Measurements from ENCODE around the gene GNAS. TPM values are rescaled to one million over a fixed set of nuclear protein-coding genes. Genes with fewer than 3 reads are reported as not detected.

GNAS gene
- total RNA-seq, 2 donors from 2014 or later: 1,032 to 1,202 TPM

GRCh38 chr20:58899512-58899911 is 47.0 kb downstream of the GNAS start:
- Histone ChIP-seq H3K27ac (no peak overlapping the region), H3K36me3 (peaks cover 14% of the 10 kb centered on the region), H3K27me3 (no peaks in the 10 kb centered on the region), H3K4me3 (no peak overlapping the region), H3K9me3 (no peaks in the 10 kb centered on the region), H3K4me1 (peaks cover 0 to 95% of the 10 kb centered on the region in 2 donors)
- TF ChIP-seq CTCF (IDR thresholded peaks at IDR 0.05): no peak
- no peak for DNase-seq (ENCODE audit: low spot score)

- H3K27me3 ChIP-seq: no peaks in the 10 kb centered on the region
- peaks cover 0 to 86% of the 10 kb centered on the region in 2 donors for H3K4me1 ChIP-seq
- H3K36me3 ChIP-seq: peaks cover 23% of the 10 kb centered on the region
- H3K4me3 ChIP-seq: no peak overlapping the region
- no peak overlapping the region for H3K27ac ChIP-seq
- DNase-seq (ENCODE audit: low spot score): no peak
- no peaks in the 10 kb centered on the region for H3K9me3 ChIP-seq
- TF ChIP-seq CTCF (IDR thresholded peaks at IDR 0.05): no peak
Measured at GRCh38 chr20:58900397-58900796, 47.9 kb downstream of the GNAS start.

GRCh38 chr20:58901488-58902402 is 49.2 kb downstream of the GNAS start:
- Histone ChIP-seq H3K36me3 (peaks cover 36% of the 10 kb centered on the region), H3K27ac (no peak overlapping the region), H3K27me3 (no peaks in the 10 kb centered on the region), H3K4me1 (peaks cover 0 to 83% of the 10 kb centered on the region in 2 donors), H3K9me3 (no peaks in the 10 kb centered on the region), H3K4me3 (no peak overlapping the region)
- no peak for TF ChIP-seq CTCF (IDR thresholded peaks at IDR 0.05)
- no peak for DNase-seq (ENCODE audit: low spot score)

GRCh38 chr20:58903614-58904013 is 51.1 kb downstream of the GNAS start:
- no peaks in the 10 kb centered on the region for H3K27me3 ChIP-seq
- H3K4me3 ChIP-seq: no peak overlapping the region
- no peak overlapping the region for H3K27ac ChIP-seq
- no peak for TF ChIP-seq CTCF (IDR thresholded peaks at IDR 0.05)
- DNase-seq (ENCODE audit: low spot score): no peak
- peaks cover 0 to 81% of the 10 kb centered on the region in 2 donors for H3K4me1 ChIP-seq
- no peaks in the 10 kb centered on the region for H3K9me3 ChIP-seq
- H3K36me3 ChIP-seq: peaks cover 46% of the 10 kb centered on the region

GRCh38 chr20:58905236-58905635 is 52.7 kb downstream of the GNAS start:
- no peaks in the 10 kb centered on the region for H3K9me3 ChIP-seq
- no peak for DNase-seq (ENCODE audit: low spot score)
- TF ChIP-seq CTCF (IDR thresholded peaks at IDR 0.05): no peak
- peaks cover 0 to 74% of the 10 kb centered on the region in 2 donors for H3K4me1 ChIP-seq
- H3K27ac ChIP-seq: no peak overlapping the region
- H3K36me3 ChIP-seq: peaks cover 63% of the 10 kb centered on the region
- H3K4me3 ChIP-seq: no peak overlapping the region
- H3K27me3 ChIP-seq: no peaks in the 10 kb centered on the region

All from right atrium auricular region (tissue), 2 donors.